H54 (cell line): ENCODE data around the gene ACVR2B.
A peak's percentile ranks its signal among the peaks of the same experiment; 100 is the strongest.

Experiments used
- DNase-seq: peaks from one replicate; pipeline ENCODE4 v3.0.0; 2011; ENCODE audit warnings: low spot score, mixed read lengths; ENCODE audit not compliant: insufficient read length
- FAIRE-seq: peaks from 3 replicates; lab custom pipeline; 2011; peaks lifted over from hg19 to GRCh38; lab: Jason Lieb, UNC
- POLR2A ChIP-seq: IDR thresholded peaks from 2 replicates; pipeline ENCODE4 v1.6.1; 2011; ENCODE audit warnings: low read depth, mild to moderate bottlenecking, low read length

Gene ACVR2B

GRCh38 chr3:38516669-38517068 is 63.0 kb downstream of the ACVR2B start:
- DNase-seq (no peak), FAIRE-seq (no peak)
- TF ChIP-seq POLR2A: no peak

- FAIRE-seq: peak; percentile 45
- no peak for TF ChIP-seq POLR2A
- DNase-seq: no peak
Measured at GRCh38 chr3:38519000-38519399, 65.3 kb downstream of the ACVR2B start.

- no peak for TF ChIP-seq POLR2A
- DNase-seq (no peak), FAIRE-seq (no peak)
Measured at GRCh38 chr3:38519651-38520050, 66.0 kb downstream of the ACVR2B start.

- DNase-seq (no peak), FAIRE-seq (peak; percentile 98)
- no peak for TF ChIP-seq POLR2A
Measured at GRCh38 chr3:38521391-38521987, 67.8 kb downstream of the ACVR2B start.

- FAIRE-seq (no peak), DNase-seq (no peak)
- no peak for TF ChIP-seq POLR2A
Measured at GRCh38 chr3:38522002-38522401, 68.3 kb downstream of the ACVR2B start.

GRCh38 chr3:38524141-38524739 is 70.5 kb downstream of the ACVR2B start:
- DNase-seq (no peak), FAIRE-seq (no peak)
- no peak for TF ChIP-seq POLR2A

- no peak for TF ChIP-seq POLR2A
- FAIRE-seq (no peak), DNase-seq (no peak)
Measured at GRCh38 chr3:38526792-38527191, 73.1 kb downstream of the ACVR2B start.

- no peak for TF ChIP-seq POLR2A
- FAIRE-seq (no peak), DNase-seq (no peak)
Measured at GRCh38 chr3:38528457-38528856, 74.8 kb downstream of the ACVR2B start.

- no peak for DNase-seq
Measured at GRCh38 chr3:38532529-38532928, 78.8 kb downstream of the ACVR2B start.

GRCh38 chr3:38533285-38533976 is 79.7 kb downstream of the ACVR2B start:
- DNase-seq (no peak), FAIRE-seq (no peak)
- no peak for TF ChIP-seq POLR2A

More at GRCh38 chr3:38532529-38532928, 78.8 kb downstream of the ACVR2B start:
- no peak for FAIRE-seq
- TF ChIP-seq POLR2A: no peak

- FAIRE-seq (no peak), DNase-seq (no peak)
- no peak for TF ChIP-seq POLR2A
Measured at GRCh38 chr3:38534180-38534579, 80.5 kb downstream of the ACVR2B start.

- TF ChIP-seq POLR2A: no peak
- FAIRE-seq (no peak), DNase-seq (no peak)
Measured at GRCh38 chr3:38534604-38535003, 80.9 kb downstream of the ACVR2B start.

GRCh38 chr3:38536671-38537070 is 83.0 kb downstream of the ACVR2B start:
- DNase-seq (no peak), FAIRE-seq (no peak)
- TF ChIP-seq POLR2A: no peak

- FAIRE-seq (no peak), DNase-seq (no peak)
- TF ChIP-seq POLR2A: no peak
Measured at GRCh38 chr3:38538773-38539353, 85.2 kb downstream of the ACVR2B start.
